ENCODE data around the gene FTCDNL1. TPM values are rescaled to one million over a fixed set of nuclear protein-coding genes. Genes with fewer than 3 reads are reported as not detected.

Gene FTCDNL1
- total and polyA plus RNA-seq, 9 of the 15 experiments (the other 6 are each of a cell fraction or from before 2014, with no cell fraction given) = 0.13 to 0.58 (median 0.32) TPM

- Histone ChIP-seq H3K4me2 (ENCODE audit: insufficient read depth, low read length) (no peak overlapping the region), H3K36me3 (ENCODE audit: control insufficient read depth, insufficient read depth, low read length) (no peaks in the 10 kb centered on the region), H3K9ac (ENCODE audit: insufficient read depth in 1 of 2, low read depth in 2 of 2, low read length in 2 of 2) (no peak overlapping the region), H3K79me2 (ENCODE audit: control insufficient read depth, insufficient read depth, low read length) (no peaks in the 10 kb centered on the region), H3K4me3 (no peak overlapping the region), H4K20me1 (replicated peaks; ENCODE audit: control insufficient read depth, insufficient read depth, low read length) (no peaks in the 10 kb centered on the region), H3K9me3 (replicated peaks; ENCODE audit: control insufficient read depth, insufficient read depth, low read depth, low read length) (no peaks in the 10 kb centered on the region), H3K9me1 (ENCODE audit: control insufficient read depth, insufficient read depth, low read length) (no peaks in the 10 kb centered on the region), H3K27me3 (ENCODE audit: control insufficient read depth in 2 of 2, insufficient read depth in 2 of 2, low read length in 2 of 2) (peaks cover 0 to 6% of the 10 kb centered on the region in 2 experiments; a peak in 3 of 5 replicates), H2AFZ (ENCODE audit: low read depth, low read length) (no peak overlapping the region), H3K27ac (ENCODE audit: extremely low read depth, low read depth, low read length) (no peak overlapping the region), H3K4me1 (replicated peaks in 1 of 2; ENCODE audit: control insufficient read depth in 2 of 2, insufficient read depth in 2 of 2, low read length in 2 of 2) (no peaks in the 10 kb centered on the region)
- DNase-seq (ENCODE audit: extremely low read depth in 1 of 4, low spot score in 3 of 4) (no peak), ATAC-seq (no peak), FAIRE-seq (no peak)
- intact Hi-C loops (cut with micrococcal nuclease) (no loop called here), in situ Hi-C loops (cut with MboI) (no loop called here)
- no TSS peak for BruUV-seq (replicated peaks)
- 0% methylated on average over 10 of the region's 10 CpGs for WGBS (ENCODE audit: insufficient coverage, low coverage, missing lambda C conversion rate)
- POLR2A ChIA-PET = no interaction called here
- CTCF ChIA-PET (ENCODE audit: low intra/inter-chr PET ratio) = no interaction called here
- TF ChIP-seq CC2D1A (IDR thresholded peaks at IDR 0.05) (no peak), IRF1 (CRISPR knock-in tag; IDR thresholded peaks at IDR 0.05; ENCODE audit: borderline replicate concordance) (no peak), MYNN (IDR thresholded peaks at IDR 0.05) (no peak), MYNN (CRISPR knock-in tag; IDR thresholded peaks at IDR 0.05) (no peak), FOXA1 (IDR thresholded peaks at IDR 0.05; ENCODE audit: borderline replicate concordance) (no peak), DPF2 (IDR thresholded peaks at IDR 0.05) (no peak), ID3 (CRISPR knock-in tag; IDR thresholded peaks at IDR 0.05) (no peak), ID3 (tag; IDR thresholded peaks at IDR 0.05) (no peak), ATF4 (CRISPR knock-in tag; IDR thresholded peaks at IDR 0.05) (no peak), FOXM1 (IDR thresholded peaks at IDR 0.05; ENCODE audit: low read depth) (no peak), FOXM1 (CRISPR knock-in tag; IDR thresholded peaks at IDR 0.05; ENCODE audit: low read depth) (no peak), MED1 (CRISPR knock-in tag; IDR thresholded peaks at IDR 0.05; ENCODE audit: borderline replicate concordance) (no peak), SIN3A (IDR thresholded peaks at IDR 0.05; ENCODE audit: borderline replicate concordance in 2 of 2, control insufficient read depth in 1 of 2, low read depth in 2 of 2, low read length in 2 of 2) (no peak), ARHGAP35 (IDR thresholded peaks at IDR 0.05; ENCODE audit: partially characterized antibody) (no peak), CXXC5 (CRISPR knock-in tag; IDR thresholded peaks at IDR 0.05) (no peak), MCM7 (IDR thresholded peaks at IDR 0.05) (no peak), RCOR1 (IDR thresholded peaks at IDR 0.05; ENCODE audit: borderline replicate concordance in 1 of 2, low read depth in 2 of 2, low read length in 2 of 2) (no peak), EWSR1 (IDR thresholded peaks at IDR 0.05; ENCODE audit: borderline replicate concordance, low read depth, partially characterized antibody) (no peak), JUNB (CRISPR knock-in tag; conservative IDR thresholded peaks at IDR 0.05) (no peak), HDAC2 (IDR thresholded peaks at IDR 0.05) (no peak), KDM1A (IDR thresholded peaks at IDR 0.05) (no peak)
Observed at GRCh38 chr2:199798831-199799580, 52.0 kb downstream of the FTCDNL1 start.

Data from K562 (cell line).